ENCODE results near the gene FMN1.

FMN1 gene

DNA sequence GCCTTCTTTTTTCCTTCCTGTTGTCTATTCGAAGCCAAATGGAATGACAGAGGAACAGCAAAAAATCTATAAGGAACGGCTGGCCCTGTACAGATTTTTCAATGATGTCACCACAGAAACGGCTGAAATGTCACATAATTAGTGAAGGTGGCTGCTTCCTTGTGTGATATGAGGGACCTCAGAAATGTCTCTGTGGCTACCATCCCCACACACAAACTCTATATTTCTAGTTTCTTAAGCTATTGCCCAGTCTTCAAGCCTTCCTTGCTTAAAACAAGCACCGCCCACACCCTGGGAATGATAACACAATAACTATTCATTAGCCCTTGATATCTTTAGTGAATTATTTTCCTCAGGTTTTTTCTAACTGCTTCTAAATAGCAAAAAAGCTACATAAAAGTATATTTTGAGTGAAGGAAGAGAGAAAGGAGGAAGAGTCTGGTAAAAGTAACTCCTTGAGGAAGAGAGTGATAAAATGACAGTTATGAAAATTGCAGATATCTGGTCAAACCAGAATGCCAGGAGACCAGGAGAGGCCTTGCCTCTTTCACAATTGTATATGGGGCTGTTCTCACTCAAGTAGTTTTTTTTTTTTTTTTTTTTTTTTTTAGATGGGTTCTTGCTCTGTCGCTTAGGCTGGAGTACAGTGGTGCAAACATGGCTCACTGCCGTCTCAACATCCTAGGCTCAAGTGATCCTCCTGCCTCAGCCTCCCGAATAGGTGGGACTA lies 38.7 kb downstream of the FMN1 start:
- TF ChIP-seq, protein P1, sequence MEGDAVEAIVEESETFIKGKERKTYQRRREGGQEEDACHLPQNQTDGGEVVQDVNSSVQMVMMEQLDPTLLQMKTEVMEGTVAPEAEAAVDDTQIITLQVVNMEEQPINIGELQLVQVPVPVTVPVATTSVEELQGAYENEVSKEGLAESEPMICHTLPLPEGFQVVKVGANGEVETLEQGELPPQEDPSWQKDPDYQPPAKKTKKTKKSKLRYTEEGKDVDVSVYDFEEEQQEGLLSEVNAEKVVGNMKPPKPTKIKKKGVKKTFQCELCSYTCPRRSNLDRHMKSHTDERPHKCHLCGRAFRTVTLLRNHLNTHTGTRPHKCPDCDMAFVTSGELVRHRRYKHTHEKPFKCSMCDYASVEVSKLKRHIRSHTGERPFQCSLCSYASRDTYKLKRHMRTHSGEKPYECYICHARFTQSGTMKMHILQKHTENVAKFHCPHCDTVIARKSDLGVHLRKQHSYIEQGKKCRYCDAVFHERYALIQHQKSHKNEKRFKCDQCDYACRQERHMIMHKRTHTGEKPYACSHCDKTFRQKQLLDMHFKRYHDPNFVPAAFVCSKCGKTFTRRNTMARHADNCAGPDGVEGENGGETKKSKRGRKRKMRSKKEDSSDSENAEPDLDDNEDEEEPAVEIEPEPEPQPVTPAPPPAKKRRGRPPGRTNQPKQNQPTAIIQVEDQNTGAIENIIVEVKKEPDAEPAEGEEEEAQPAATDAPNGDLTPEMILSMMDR (conservative IDR thresholded peaks at IDR 0.05; ENCODE audit: low read length) = no peak
- H3K4me3 ChIP-seq (ENCODE audit: low read length) = no peak overlapping the region
- DNase-seq (ENCODE audit: low read depth) = no peak

DNA sequence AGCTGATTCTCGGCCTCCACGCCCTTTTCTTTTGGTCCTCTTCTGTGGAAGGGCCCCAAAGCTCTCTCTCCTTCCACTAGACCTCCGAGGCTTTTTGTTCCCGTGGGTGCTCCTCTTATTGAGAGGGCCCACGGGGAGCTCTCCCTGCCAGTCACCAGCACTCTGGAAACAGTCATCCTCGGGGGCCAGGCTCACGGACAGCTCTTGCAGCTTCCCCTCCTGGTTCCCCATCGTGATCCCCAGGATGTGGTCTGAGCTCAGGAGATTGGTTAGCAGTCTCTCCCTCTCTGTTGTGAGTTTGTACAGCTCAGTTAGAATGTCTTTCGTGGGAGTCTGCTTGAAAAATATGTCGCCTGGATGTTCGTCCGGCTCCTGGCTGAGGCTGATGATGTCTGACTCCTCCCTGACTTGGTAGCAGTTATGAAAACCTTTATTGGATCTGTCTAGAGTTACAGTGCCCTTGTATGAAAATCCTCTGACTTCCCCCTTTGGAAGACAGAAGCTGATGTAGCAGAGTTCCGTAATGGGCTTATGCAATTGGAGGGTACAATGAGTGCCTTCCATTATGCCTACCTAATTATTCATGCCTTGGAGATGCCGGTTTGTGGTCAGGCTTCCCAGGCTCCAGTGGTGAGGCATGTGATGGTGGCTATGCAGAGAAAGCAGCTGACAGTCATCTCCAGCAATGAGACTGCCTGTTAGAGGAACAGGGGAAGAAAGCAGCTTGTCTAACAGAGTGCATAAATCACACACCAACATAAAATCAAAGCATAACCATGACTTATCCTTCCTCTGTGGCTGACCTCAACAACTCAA lies 40.0 kb downstream of the FMN1 start:
- no peak overlapping the region for H3K4me3 ChIP-seq (ENCODE audit: low read length)
- TF ChIP-seq, protein P1 (conservative IDR thresholded peaks at IDR 0.05; ENCODE audit: low read length) = no peak
- peak; percentile 92 for DNase-seq (ENCODE audit: low read depth)

DNA sequence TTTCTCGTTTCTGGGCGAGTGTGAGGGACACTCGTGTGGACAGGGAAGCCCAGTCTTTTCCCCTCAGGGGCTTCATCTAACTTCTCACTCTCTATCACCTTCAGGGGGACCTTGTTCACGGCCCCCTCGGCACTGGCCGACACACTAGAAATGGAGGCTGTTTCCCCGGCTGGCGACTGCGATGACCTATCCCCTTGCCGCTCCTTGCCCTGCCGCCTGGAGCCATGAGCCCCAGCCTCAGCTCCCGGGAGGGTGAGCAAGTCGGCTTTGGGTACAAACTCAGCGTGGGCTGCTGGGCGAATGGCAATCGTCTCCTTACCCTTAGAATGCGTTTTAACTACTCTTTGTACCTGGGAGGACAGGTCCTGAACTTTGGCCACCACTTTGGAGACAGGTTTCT lies 41.0 kb downstream of the FMN1 start:
- TF ChIP-seq, protein P1 (conservative IDR thresholded peaks at IDR 0.05; ENCODE audit: low read length) = no peak
- no peak overlapping the region for H3K4me3 ChIP-seq (ENCODE audit: low read length)
- no peak for DNase-seq (ENCODE audit: low read depth)

DNA sequence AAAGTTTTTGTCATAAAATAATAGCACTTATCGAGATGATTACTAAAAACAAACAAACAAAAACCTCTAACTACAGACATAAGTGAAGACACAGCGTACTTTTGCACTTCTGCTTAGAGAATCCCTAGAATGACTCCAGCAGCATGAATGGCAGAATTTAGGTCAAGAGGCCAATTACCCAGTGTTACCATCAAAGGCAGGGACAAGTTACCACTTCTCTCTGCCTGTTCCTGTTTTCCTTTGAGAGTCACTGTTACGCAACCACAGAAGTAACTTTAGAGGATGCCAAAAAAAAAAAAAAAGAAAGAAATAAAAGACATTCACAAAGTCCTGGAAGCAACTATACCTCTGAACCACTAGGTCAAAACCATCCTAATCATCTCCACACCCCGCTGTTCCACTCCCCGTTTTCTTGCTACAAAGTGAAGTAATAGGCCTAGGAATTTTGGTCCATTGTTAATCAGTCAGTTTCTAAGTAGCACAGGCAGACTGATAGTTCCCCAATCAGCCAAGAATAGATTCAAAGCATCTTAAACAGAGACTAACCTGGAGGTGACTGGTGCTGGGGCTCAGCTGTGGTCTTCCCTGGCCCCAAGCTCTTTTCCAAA lies 41.9 kb downstream of the FMN1 start:
- H3K4me3 ChIP-seq (ENCODE audit: low read length) = no peak overlapping the region
- DNase-seq (ENCODE audit: low read depth) = peak; percentile 61

DNA sequence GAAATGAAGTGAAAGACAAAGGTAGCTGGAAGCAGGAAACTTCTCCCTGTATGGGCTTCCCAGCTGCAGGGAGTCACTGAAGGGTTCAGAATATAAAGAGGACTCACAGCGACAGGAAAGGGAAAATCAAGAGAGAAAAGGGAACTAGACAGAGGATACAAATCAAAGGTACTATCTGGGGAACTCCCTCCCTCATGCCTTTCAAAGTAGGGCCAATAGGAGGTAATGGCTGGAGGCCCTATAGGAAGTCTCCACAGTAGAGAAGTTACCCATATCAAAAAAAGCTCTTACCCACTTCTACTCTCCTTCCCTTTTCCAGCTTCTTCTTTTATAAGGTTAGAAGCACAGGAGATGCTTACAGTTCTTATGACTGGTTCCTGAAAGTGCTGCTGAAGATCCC lies 43.5 kb downstream of the FMN1 start:
- TF ChIP-seq, protein P1 (conservative IDR thresholded peaks at IDR 0.05; ENCODE audit: low read length) = no peak
- no peak for DNase-seq (ENCODE audit: low read depth)
- no peak overlapping the region for H3K4me3 ChIP-seq (ENCODE audit: low read length)

More for the DNA sequence above, 41.9 kb downstream of the FMN1 start:
- TF ChIP-seq, protein P1 (conservative IDR thresholded peaks at IDR 0.05; ENCODE audit: low read length) = no peak

DNA sequence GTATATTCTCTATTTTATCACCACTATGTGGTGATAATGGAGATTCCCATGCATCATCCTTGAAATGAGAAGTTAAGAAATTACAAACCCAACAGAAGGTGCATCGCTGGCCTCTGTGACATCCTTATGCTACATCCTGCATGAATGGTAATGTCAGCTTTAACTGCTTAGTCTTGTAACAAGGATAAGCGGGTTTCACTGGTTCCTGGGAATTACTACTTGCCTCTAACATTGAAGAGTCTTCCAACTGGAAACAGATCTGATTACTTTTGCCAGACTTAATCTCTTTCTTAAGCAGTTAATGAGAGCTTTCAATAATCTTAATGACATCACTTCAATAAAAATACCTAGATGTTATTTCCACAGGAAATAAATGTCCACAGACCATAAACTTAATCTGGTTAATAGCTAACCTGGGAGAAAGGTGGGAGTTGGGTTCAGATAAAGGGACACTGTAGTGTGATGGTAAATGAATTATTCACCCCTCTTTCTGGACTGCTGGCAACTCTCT lies 44.0 kb downstream of the FMN1 start:
- H3K4me3 ChIP-seq (ENCODE audit: low read length) = no peak overlapping the region
- no peak for DNase-seq (ENCODE audit: low read depth)
- TF ChIP-seq, protein P1 (conservative IDR thresholded peaks at IDR 0.05; ENCODE audit: low read length) = no peak
